ENCODE measurements around the gene CHSY1.

The CHSY1 gene

GRCh38 chr15:101213147-101213546, 38.7 kb downstream of the CHSY1 start:
- Histone ChIP-seq H3K4me1 (ENCODE audit: low read length) (no peaks in the 10 kb centered on the region), H3K27ac (ENCODE audit: low read length) (no peak overlapping the region), H3K4me2 (ENCODE audit: low read length) (no peak overlapping the region), H2AFZ (ENCODE audit: low read depth, low read length) (no peak overlapping the region), H3K4me3 (ENCODE audit: low read length) (no peak overlapping the region), H4K20me1 (ENCODE audit: insufficient read depth, low read length) (peaks cover 25% of the 10 kb centered on the region), H3K79me2 (ENCODE audit: low read length) (peaks cover 14% of the 10 kb centered on the region), H3K9me3 (ENCODE audit: insufficient read depth, low read length) (no peaks in the 10 kb centered on the region), H3K9ac (ENCODE audit: low read length) (no peak overlapping the region), H3K27me3 (ENCODE audit: low read depth, low read length) (no peaks in the 10 kb centered on the region), H3K36me3 (replicated peaks; ENCODE audit: low read depth, low read length) (no peaks in the 10 kb centered on the region)
- no peak for TF ChIP-seq CTCF (IDR thresholded peaks at IDR 0.05; ENCODE audit: low read depth, low read length)
- no peak for TF ChIP-seq EZH2phosphoT487 (IDR thresholded peaks at IDR 0.05; ENCODE audit: low read depth)

- Histone ChIP-seq H3K4me3 (ENCODE audit: low read length) (no peak overlapping the region), H3K27ac (ENCODE audit: low read length) (no peak overlapping the region), H2AFZ (ENCODE audit: low read depth, low read length) (no peak overlapping the region), H4K20me1 (ENCODE audit: insufficient read depth, low read length) (peaks cover 26% of the 10 kb centered on the region; the same call in 1 of the 2 replicates), H3K9me3 (ENCODE audit: insufficient read depth, low read length) (no peaks in the 10 kb centered on the region), H3K79me2 (ENCODE audit: low read length) (peaks cover 20% of the 10 kb centered on the region), H3K27me3 (ENCODE audit: low read depth, low read length) (no peaks in the 10 kb centered on the region), H3K36me3 (replicated peaks; ENCODE audit: low read depth, low read length) (no peaks in the 10 kb centered on the region), H3K9ac (ENCODE audit: low read length) (no peak overlapping the region), H3K4me1 (ENCODE audit: low read length) (no peaks in the 10 kb centered on the region), H3K4me2 (ENCODE audit: low read length) (no peak overlapping the region)
- no peak for TF ChIP-seq CTCF (IDR thresholded peaks at IDR 0.05; ENCODE audit: low read depth, low read length)
- no peak for TF ChIP-seq EZH2phosphoT487 (IDR thresholded peaks at IDR 0.05; ENCODE audit: low read depth)
Observed at GRCh38 chr15:101211897-101212296, 40.0 kb downstream of the CHSY1 start.

GRCh38 chr15:101210466-101210865, 41.4 kb downstream of the CHSY1 start:
- H3K4me2 ChIP-seq (ENCODE audit: low read length), result no peak overlapping the region

GRCh38 chr15:101210058-101210457, 41.8 kb downstream of the CHSY1 start:
- Histone ChIP-seq H3K79me2 (ENCODE audit: low read length) (peaks cover 29% of the 10 kb centered on the region), H3K4me1 (ENCODE audit: low read length) (no peaks in the 10 kb centered on the region), H3K36me3 (replicated peaks; ENCODE audit: low read depth, low read length) (no peaks in the 10 kb centered on the region), H3K9me3 (ENCODE audit: insufficient read depth, low read length) (no peaks in the 10 kb centered on the region), H3K4me2 (ENCODE audit: low read length) (no peak overlapping the region), H2AFZ (ENCODE audit: low read depth, low read length) (no peak overlapping the region), H3K27ac (ENCODE audit: low read length) (no peak overlapping the region), H3K27me3 (ENCODE audit: low read depth, low read length) (no peaks in the 10 kb centered on the region), H3K4me3 (ENCODE audit: low read length) (no peak overlapping the region), H3K9ac (ENCODE audit: low read length) (no peak overlapping the region), H4K20me1 (ENCODE audit: insufficient read depth, low read length) (peaks cover 34% of the 10 kb centered on the region; the same call in 1 of the 2 replicates)
- TF ChIP-seq EZH2phosphoT487 (IDR thresholded peaks at IDR 0.05; ENCODE audit: low read depth) (no peak), CTCF (IDR thresholded peaks at IDR 0.05; ENCODE audit: low read depth, low read length) (no peak)

More at GRCh38 chr15:101210466-101210865, 41.4 kb downstream of the CHSY1 start:
- no peaks in the 10 kb centered on the region for H3K4me1 ChIP-seq (ENCODE audit: low read length)
- H3K9ac ChIP-seq (ENCODE audit: low read length), result no peak overlapping the region
- no peaks in the 10 kb centered on the region for H3K27me3 ChIP-seq (ENCODE audit: low read depth, low read length)
- no peaks in the 10 kb centered on the region for H3K36me3 ChIP-seq (replicated peaks; ENCODE audit: low read depth, low read length)
- H3K4me3 ChIP-seq (ENCODE audit: low read length), result no peak overlapping the region
- TF ChIP-seq EZH2phosphoT487 (IDR thresholded peaks at IDR 0.05; ENCODE audit: low read depth), result no peak
- no peak for TF ChIP-seq CTCF (IDR thresholded peaks at IDR 0.05; ENCODE audit: low read depth, low read length)
- H4K20me1 ChIP-seq (ENCODE audit: insufficient read depth, low read length), result peaks cover 30% of the 10 kb centered on the region; the same call in 1 of the 2 replicates
- H3K79me2 ChIP-seq (ENCODE audit: low read length), result peaks cover 25% of the 10 kb centered on the region
- H3K27ac ChIP-seq (ENCODE audit: low read length), result no peak overlapping the region
- no peak overlapping the region for H2AFZ ChIP-seq (ENCODE audit: low read depth, low read length)
- no peaks in the 10 kb centered on the region for H3K9me3 ChIP-seq (ENCODE audit: insufficient read depth, low read length)
